KMS-11 (cell line): ENCODE results near the gene HMGN2.

ENCODE experiments used
- H2AFZ ChIP-seq: fragments of 200-600 bp; sonication (generic); 2 replicates; pipeline ENCODE4 v1.6.1; 2016; ENCODE audit warnings: antibody characterized with exemption, mixed run types, low read depth
- H3K27ac ChIP-seq: fragments of 200-600 bp; sonication (generic); 2 replicates; pipeline ENCODE4 v1.6.1; 2016; ENCODE audit warnings: mild to moderate bottlenecking, mixed run types
- H3K27me3 ChIP-seq: fragments of 200-600 bp; sonication (generic); 2 replicates; pipeline ENCODE4 v1.6.1; 2017; ENCODE audit warnings: mild to moderate bottlenecking, low read depth, mixed run types, moderate library complexity; ENCODE audit not compliant: insufficient read depth
- H3K36me3 ChIP-seq: fragments of 200-600 bp; sonication (generic); 2 replicates; pipeline ENCODE4 v1.6.1; 2017; ENCODE audit warnings: mild to moderate bottlenecking, mixed run types; ENCODE audit not compliant: insufficient read depth
- H3K4me1 ChIP-seq: fragments of 200-600 bp; sonication (generic); 2 replicates; pipeline ENCODE4 v1.6.1; 2016; ENCODE audit warnings: mild to moderate bottlenecking, low read depth, mixed run types; ENCODE audit not compliant: poor library complexity, severe bottlenecking
- H3K4me2 ChIP-seq: fragments of 200-600 bp; sonication (generic); 2 replicates; pipeline ENCODE4 v1.7.0; 2016; ENCODE audit warnings: mild to moderate bottlenecking, mixed run types
- H3K4me3 ChIP-seq: fragments of 200-600 bp; sonication (generic); IDR thresholded peaks from 2 replicates; pipeline ENCODE4 v1.6.1; 2017; ENCODE audit warnings: low read depth, low read length, mixed read lengths; ENCODE audit not compliant: insufficient read depth
- H3K79me2 ChIP-seq: fragments of 200-600 bp; sonication (generic); 2 replicates; pipeline ENCODE4 v1.6.1; 2016; ENCODE audit warnings: low read depth, mixed run types; ENCODE audit not compliant: insufficient read depth
- H3K9ac ChIP-seq: fragments of 200-600 bp; sonication (generic); 2 replicates; pipeline ENCODE4 v1.6.1; 2016; ENCODE audit warnings: mild to moderate bottlenecking, mixed run types
- H4K20me1 ChIP-seq: fragments of 200-600 bp; sonication (generic); 2 replicates; pipeline ENCODE4 v1.6.1; 2016; ENCODE audit warnings: mild to moderate bottlenecking, mixed run types; ENCODE audit not compliant: insufficient read depth
- CTCF ChIP-seq: fragments of 200-600 bp; sonication (generic); conservative IDR thresholded peaks from 2 replicates; pipeline ENCODE4 v1.6.1; 2017; ENCODE audit warnings: low read depth, mild to moderate bottlenecking, antibody characterized with exemption, low read length, moderate library complexity, mixed read lengths

HMGN2 gene

GRCh38 chr1:26483980-26484379 lies 11.7 kb downstream of the HMGN2 start:
- Histone ChIP-seq H3K4me2 (no peak overlapping the region), H3K4me1 (no peaks in the 10 kb centered on the region), H4K20me1 (no peaks in the 10 kb centered on the region), H3K9ac (no peak overlapping the region), H3K4me3 (no peak overlapping the region), H3K27ac (no peak overlapping the region), H3K79me2 (no peaks in the 10 kb centered on the region), H3K36me3 (no peaks in the 10 kb centered on the region), H3K27me3 (no peaks in the 10 kb centered on the region), H2AFZ (no peak overlapping the region)
- TF ChIP-seq CTCF: no peak

- TF ChIP-seq CTCF: no peak
- no peak overlapping the region for H3K27ac ChIP-seq
Observed at GRCh38 chr1:26490155-26490554, 17.9 kb downstream of the HMGN2 start.

GRCh38 chr1:26493267-26493666 lies 21.0 kb downstream of the HMGN2 start:
- Histone ChIP-seq H3K9ac (no peak overlapping the region), H3K27ac (no peak overlapping the region), H4K20me1 (no peaks in the 10 kb centered on the region), H2AFZ (no peak overlapping the region), H3K4me3 (no peak overlapping the region), H3K4me2 (no peak overlapping the region), H3K27me3 (no peaks in the 10 kb centered on the region), H3K4me1 (no peaks in the 10 kb centered on the region), H3K79me2 (no peaks in the 10 kb centered on the region), H3K36me3 (no peaks in the 10 kb centered on the region)
- no peak for TF ChIP-seq CTCF

More at GRCh38 chr1:26490155-26490554, 17.9 kb downstream of the HMGN2 start:
- Histone ChIP-seq H2AFZ (no peak overlapping the region), H3K36me3 (no peaks in the 10 kb centered on the region), H3K79me2 (no peaks in the 10 kb centered on the region), H3K4me3 (no peak overlapping the region), H3K27me3 (no peaks in the 10 kb centered on the region), H3K9ac (no peak overlapping the region), H3K4me2 (no peak overlapping the region), H3K4me1 (no peaks in the 10 kb centered on the region), H4K20me1 (no peaks in the 10 kb centered on the region)

GRCh38 chr1:26493938-26494337 lies 21.7 kb downstream of the HMGN2 start:
- Histone ChIP-seq H2AFZ (no peak overlapping the region), H3K4me1 (no peaks in the 10 kb centered on the region), H3K4me3 (no peak overlapping the region), H3K27me3 (no peaks in the 10 kb centered on the region), H3K27ac (no peak overlapping the region), H3K4me2 (no peak overlapping the region), H3K79me2 (no peaks in the 10 kb centered on the region), H4K20me1 (no peaks in the 10 kb centered on the region), H3K36me3 (no peaks in the 10 kb centered on the region), H3K9ac (no peak overlapping the region)
- no peak for TF ChIP-seq CTCF

- H3K27ac ChIP-seq: no peak overlapping the region
Observed at GRCh38 chr1:26496861-26497260, 24.6 kb downstream of the HMGN2 start.

More at GRCh38 chr1:26496861-26497260, 24.6 kb downstream of the HMGN2 start:
- TF ChIP-seq CTCF: no peak
- Histone ChIP-seq H3K27me3 (no peaks in the 10 kb centered on the region), H3K4me3 (no peak overlapping the region), H3K9ac (no peak overlapping the region), H4K20me1 (no peaks in the 10 kb centered on the region), H3K4me1 (peaks cover 8% of the 10 kb centered on the region), H3K4me2 (no peak overlapping the region), H2AFZ (no peak overlapping the region), H3K36me3 (no peaks in the 10 kb centered on the region), H3K79me2 (no peaks in the 10 kb centered on the region)
